Measurements from ENCODE around the gene GPC1.

DNA sequence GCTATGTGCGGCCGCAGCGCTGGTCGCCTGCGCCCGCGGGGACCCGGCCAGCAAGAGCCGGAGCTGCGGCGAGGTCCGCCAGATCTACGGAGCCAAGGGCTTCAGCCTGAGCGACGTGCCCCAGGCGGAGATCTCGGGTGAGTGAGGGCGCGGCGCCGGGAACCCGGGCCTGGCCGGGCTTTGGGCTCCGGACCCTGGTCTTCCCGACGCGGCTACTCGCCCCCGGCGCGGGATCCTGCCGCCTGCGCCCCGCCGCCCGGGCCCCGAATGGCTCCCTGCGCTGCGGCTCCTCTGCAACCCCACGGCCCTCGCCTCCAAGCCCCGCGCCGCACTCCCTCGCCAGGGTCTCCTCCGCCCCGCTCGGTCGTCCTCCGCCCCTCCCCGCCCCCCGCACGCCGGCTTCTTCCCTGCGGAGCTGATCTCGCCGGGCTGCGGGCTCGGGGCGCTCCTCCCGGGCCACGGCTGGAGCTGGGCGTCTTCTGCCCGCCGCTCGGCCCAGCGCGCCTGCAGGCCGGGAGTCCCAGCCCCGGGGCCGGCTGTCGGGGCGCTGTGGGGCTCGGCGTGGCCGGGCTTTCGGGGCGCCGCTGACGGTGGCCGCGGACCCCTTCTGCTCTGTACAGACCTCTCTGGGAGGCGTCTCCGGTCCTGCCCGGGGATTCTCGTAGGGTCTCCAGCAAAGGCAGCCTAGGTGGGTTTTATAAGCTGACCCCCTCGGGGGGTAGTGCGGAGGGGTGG lies 652 bp downstream of the GPC1 start:
- TF ChIP-seq CTCF (IDR thresholded peaks at IDR 0.05) (no peak), POLR2A (IDR thresholded peaks at IDR 0.05) (no peak), EP300 (IDR thresholded peaks at IDR 0.05) (no peak)
